HG03558 (cell line): Measurements from ENCODE around the gene MARS1.
A peak's percentile ranks its signal among the peaks of the same experiment; 100 is the strongest.
"Not testable (repeated sequence)": the region's sequence is repeated elsewhere in the genome, so short reads cannot be mapped to it uniquely, and the experiment has no call there.

Experiments
- ATAC-seq: cut with Tn5 transposase; IDR thresholded peaks from one replicate; pipeline ENCODE4 v1.9.1; 2021; ENCODE audit warnings: moderate number of reproducible peaks; ENCODE audit not compliant: unreplicated experiment; ENCODE audit errors: extremely low read depth

MARS1 gene

GRCh38 chr12:57487597-57488401, at the start of gene MARS1:
MARS1 (plus strand) TSS chr12:57488068; CDS start chr12:57488091, 23 bp downstream.
- ATAC-seq: peak; percentile 97

DNA sequence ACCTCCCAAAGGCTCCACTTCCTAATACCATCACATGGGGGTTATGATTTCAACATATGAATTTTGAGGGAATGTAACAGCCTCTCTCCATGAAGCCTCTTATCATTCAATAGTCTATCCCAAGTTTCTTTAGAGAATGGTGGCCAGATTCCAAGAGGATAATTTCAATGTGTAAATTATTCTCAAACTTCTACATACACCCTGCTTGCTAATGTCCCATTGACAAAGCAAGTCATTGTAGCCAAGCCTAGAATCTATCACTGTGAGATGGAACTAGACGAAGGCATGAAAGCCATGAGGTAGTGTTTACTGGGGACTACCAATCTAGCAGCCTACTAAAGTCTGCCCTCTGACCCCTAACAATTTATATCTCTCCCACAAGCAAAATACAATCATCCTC, 49.5 kb upstream of the MARS1 start:
- no peak for ATAC-seq

GRCh38 chr12:57439762-57440266, 48.1 kb upstream of the MARS1 start:
- no peak for ATAC-seq

GRCh38 chr12:57441393-57441792, 46.5 kb upstream of the MARS1 start:
- not testable (repeated sequence) for ATAC-seq

GRCh38 chr12:57441846-57442427, 45.9 kb upstream of the MARS1 start:
- no peak for ATAC-seq

GRCh38 chr12:57444337-57444736, 43.5 kb upstream of the MARS1 start:
- not testable (repeated sequence) for ATAC-seq

DNA sequence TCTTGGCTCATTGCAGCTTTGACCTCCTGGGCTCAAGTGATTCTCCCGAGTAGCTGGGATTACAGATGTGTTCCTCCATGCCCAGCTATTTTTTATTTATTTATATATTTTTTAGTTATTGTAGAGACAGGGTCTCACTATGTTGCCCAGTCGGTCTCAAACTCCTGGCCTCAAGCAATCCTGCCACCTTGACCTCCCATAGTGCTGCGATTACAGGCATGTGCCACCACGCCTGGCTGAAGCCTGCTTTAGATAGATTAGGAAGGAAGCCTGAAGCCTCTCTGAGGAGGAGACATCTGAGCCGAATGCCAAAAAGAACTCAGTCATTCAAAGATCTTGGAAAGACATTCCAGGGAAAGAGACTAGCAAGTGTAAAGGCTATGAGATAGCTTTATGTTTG, 43.1 kb upstream of the MARS1 start:
- ATAC-seq: no peak

DNA sequence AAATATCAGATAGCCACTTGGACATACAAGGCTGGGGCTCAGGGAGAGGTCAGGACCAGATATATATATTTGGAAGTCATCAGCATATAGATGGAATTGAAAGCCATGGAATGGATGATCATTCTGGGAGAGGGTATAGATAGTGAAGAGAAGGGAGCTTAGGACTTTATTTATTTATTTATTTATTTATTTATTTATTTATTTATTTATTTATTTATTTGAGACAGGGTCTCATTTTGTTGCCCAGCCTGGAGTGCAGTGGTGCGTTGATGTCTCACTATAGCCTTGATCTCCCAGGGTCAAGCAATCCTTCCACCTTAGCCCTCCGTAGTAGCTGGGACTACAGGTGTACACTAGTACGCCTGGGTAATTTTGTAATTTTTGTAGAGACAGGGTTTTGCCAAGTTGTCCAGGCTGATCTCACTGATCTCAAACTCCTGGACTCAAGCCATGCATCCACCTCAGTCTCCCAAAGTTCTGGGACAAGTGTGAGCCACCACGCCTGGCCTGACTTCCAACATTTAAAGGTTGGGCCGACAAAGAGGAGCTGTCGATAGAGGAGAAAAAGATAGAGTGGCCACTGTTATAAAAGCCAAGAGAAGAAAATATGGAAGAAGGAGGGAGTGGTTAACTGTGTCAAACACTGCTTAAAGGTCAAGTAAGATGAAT, 41.4 kb upstream of the MARS1 start:
- no peak for ATAC-seq

GRCh38 chr12:57448669-57449068, 39.2 kb upstream of the MARS1 start:
- no peak for ATAC-seq

DNA sequence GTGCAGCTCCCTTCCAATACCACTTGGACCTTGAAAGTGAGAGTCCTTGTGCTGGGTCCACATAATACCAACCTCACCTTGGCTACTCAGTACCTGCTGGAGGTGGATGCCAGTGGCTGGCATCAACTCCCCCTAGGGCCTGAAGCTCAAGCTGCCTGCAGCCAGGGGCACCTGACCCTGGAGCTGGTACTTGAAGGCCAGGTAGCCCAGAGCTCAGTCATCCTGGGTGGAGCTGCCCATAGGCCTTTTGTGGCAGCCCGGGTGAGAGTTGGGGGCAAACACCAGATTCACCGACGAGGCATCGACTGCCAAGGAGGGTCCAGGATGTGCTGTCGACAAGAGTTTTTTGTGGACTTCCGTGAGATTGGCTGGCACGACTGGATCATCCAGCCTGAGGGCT, 38.5 kb upstream of the MARS1 start:
- no peak for ATAC-seq

DNA sequence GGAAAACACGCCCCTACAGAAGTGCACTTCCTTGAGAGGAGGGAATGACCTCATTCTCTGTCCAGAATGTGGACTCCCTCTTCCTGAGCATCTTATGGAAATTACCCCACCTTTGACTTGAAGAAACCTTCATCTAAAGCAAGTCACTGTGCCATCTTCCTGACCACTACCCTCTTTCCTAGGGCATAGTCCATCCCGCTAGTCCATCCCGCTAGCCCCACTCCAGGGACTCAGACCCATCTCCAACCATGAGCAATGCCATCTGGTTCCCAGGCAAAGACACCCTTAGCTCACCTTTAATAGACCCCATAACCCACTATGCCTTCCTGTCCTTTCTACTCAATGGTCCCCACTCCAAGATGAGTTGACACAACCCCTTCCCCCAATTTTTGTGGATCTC, 37.8 kb upstream of the MARS1 start:
- ATAC-seq: no peak

GRCh38 chr12:57451233-57451778, 36.6 kb upstream of the MARS1 start:
- no peak for ATAC-seq

DNA sequence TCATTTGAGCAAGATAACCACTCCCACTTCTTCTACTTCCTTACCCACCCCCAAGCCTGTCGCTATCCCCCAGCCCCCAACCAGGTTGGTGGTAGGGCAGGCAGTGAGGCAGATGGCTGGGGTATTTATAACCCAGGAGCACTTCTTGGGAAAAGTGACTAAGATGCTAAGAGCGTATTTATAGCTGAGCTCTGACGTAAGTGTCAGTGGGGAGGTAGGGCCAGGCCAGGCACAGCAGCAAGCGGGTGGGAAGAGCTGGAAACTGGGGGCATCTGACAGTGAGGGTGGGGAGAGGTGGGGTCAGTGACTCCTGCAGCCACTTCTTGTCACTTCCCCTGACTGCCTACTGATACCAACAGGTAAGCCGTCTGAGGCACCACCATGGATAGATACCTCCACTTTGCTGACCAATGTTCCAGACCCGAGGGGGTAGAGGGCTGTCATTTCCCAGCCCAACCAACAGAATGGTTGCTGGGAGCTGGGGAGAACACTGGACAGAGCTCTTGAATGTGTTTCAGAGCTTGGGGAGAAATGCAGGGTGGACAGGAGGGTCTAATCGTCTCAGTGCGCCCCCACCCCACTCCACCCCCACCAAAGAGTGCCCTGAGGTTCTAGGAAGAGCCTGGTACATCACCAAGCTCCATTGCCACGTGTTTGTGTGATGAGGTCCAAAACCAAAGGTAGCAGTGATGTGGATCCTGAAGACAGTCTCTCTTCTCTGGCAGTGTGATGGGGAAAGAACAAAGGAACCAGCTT, 35.5 kb upstream of the MARS1 start:
- ATAC-seq: no peak

DNA sequence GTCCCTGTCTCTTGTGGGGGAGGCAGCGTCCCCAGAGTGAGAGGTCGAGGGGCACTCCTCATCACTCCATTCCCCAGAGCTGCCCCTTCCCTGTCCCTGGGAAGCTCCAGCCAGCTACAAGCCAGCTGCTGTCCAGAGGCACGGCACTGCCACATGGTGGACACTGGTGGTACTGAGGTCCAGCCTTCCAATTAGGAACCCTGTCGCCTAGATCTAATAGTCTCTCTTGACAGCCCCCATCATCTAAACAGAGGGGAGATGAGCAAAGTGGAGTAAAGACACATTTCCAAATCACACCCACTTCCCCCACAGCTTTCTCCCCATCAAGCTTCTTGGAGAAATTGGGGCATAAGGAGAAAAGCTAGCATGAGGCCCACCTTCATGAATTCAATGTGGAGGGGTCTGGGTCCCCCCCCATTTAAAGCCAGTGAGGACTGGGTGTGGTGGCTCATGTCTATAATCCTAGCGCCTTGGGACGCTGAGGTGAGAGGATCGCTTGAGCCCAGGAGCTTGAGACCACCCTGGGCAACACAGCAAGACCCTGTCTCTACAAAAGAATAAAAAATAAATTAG, 34.8 kb upstream of the MARS1 start:
- no peak for ATAC-seq

DNA sequence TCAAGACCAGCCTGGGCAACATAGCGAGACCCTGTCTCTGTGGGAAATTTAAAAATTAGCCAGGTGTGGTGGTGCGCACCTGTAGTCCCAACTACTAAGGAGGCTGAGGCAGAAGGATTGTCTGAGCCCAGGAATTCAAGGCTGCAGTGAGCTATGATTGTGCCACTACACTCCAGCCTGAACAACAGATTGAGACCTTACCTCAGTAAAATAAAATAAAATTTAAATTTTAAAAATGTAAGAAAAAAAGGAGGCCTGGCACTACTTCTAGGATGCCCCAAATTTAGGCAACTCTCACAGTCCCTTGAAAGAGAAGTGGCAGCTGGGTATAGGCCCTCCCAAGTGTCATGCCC, 33.7 kb upstream of the MARS1 start:
- ATAC-seq: no peak

DNA sequence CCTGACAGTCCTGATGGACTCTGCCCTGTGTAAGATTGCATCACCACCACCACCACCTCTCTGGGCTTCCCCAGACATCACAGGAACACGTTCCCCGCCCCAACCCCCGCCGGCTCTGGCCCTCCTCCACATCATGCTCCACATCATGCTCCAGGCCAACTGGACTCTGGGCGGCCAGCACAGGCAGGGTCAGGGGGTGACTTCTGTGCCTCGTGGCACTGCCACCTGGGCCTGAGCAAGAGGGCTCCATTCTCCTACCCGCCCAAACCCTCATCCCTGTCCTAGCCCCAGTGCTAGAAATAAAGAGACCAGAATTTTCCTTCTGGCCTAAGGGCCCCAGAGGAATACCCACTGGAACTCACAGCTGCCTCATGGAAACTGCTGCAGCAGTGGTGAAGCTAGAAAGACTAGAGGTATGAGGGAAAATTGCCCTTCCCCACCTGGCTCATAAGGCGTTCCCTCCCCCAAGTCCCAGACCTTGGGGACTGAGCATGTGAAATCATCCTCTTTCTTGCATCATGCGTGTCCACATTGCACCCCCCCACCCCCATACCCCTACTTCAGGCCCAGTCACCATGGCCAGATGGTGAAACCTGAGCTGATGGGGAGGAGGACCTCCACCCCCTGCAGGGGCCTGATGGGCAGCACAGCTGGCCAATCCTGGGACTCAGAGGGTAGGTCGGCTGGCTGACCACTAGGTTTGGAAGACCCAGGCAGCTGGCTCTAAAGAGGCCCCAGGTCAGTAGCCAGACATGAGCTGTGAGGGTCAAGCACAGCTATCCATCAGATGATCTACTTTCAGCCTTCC, 33.1 kb upstream of the MARS1 start, which contains the start of gene INHBE:
Gene INHBE (plus strand): TSS at position 742 of the 808 bp plus-strand sequence. CDS start 230 bp downstream, outside the sequence.
- no peak for ATAC-seq

GRCh38 chr12:57455374-57456144, 32.3 kb upstream of the MARS1 start:
- ATAC-seq: no peak

- no peak for ATAC-seq
Measured at GRCh38 chr12:57456145-57456700, 31.6 kb upstream of the MARS1 start.
